Lower leg skin (tissue), 3 donors: ENCODE measurements around the gene LCE4A.

Experiments used
- POLR2A ChIP-seq, 2 donors: fragments of 450-650 bp; IDR thresholded peaks; one replicate each; pipeline ENCODE4 v1.6.1; 2016 to 2017; ENCODE audit warnings: antibody characterized with exemption in 2 of 2, mild to moderate bottlenecking in 1 of 2, moderate library complexity in 1 of 2
- TF ChIP-seq, protein P1 (sequence below), 3 donors: fragments of 450-650 bp; IDR thresholded peaks; one replicate each; pipeline ENCODE4 v1.5.1; 2016; ENCODE audit warnings: antibody characterized with exemption in 3 of 3, mild to moderate bottlenecking in 3 of 3, moderate library complexity in 2 of 3

DNA sequence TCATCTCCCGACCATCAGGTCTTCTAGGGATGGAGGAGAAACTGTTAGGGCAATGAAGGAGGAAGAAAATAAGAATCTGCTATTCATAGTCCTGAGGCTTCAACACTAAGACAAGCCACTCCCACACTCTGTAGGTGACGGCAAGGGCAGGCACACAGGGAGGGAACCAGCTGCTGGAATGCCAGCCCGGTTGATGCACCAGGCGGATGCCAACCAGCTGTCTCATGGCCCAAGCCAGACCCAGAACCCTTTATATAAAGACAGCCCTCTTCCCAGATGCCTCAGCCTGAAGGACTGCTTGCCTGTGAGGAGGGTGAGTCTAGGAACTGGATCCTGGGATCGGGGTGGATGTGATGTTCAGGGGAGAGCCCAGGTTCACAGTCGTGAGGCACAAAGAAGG, 49.8 kb downstream of the LCE4A start, which contains the start of gene KPRP:
- TF ChIP-seq, protein P1, sequence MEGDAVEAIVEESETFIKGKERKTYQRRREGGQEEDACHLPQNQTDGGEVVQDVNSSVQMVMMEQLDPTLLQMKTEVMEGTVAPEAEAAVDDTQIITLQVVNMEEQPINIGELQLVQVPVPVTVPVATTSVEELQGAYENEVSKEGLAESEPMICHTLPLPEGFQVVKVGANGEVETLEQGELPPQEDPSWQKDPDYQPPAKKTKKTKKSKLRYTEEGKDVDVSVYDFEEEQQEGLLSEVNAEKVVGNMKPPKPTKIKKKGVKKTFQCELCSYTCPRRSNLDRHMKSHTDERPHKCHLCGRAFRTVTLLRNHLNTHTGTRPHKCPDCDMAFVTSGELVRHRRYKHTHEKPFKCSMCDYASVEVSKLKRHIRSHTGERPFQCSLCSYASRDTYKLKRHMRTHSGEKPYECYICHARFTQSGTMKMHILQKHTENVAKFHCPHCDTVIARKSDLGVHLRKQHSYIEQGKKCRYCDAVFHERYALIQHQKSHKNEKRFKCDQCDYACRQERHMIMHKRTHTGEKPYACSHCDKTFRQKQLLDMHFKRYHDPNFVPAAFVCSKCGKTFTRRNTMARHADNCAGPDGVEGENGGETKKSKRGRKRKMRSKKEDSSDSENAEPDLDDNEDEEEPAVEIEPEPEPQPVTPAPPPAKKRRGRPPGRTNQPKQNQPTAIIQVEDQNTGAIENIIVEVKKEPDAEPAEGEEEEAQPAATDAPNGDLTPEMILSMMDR (IDR thresholded peaks at IDR 0.05): no peak
- TF ChIP-seq POLR2A (IDR thresholded peaks at IDR 0.05): no peak
